HPDE6-E6E7 (cell line): Measurements from ENCODE around the gene FAM98C.

Experiments used
- DNase-seq: peaks from one replicate; pipeline ENCODE4 v3.0.0; 2011; ENCODE audit warnings: missing footprints; ENCODE audit errors: extremely low spot score

The FAM98C gene

GRCh38 chr19:38453596-38453995, 50.7 kb downstream of the FAM98C start:
- DNase-seq = no peak

- DNase-seq = no peak
These were observed 52.1 kb downstream of the FAM98C start for GRCh38 chr19:38455031-38455430.

GRCh38 chr19:38457202-38457601, 54.3 kb downstream of the FAM98C start:
- DNase-seq = no peak

GRCh38 chr19:38457690-38458405, 55.0 kb downstream of the FAM98C start:
- no peak for DNase-seq
